ENCODE data around the gene SCAI. TPM values are rescaled to one million over a fixed set of nuclear protein-coding genes. Genes with fewer than 3 reads are reported as not detected.
A peak's percentile ranks its signal among the peaks of the same experiment; 100 is the strongest.
"Not testable (repeated sequence)": the region's sequence is repeated elsewhere in the genome, so short reads cannot be mapped to it uniquely, and the experiment has no call there.

The SCAI gene
- total RNA-seq, 1 donor from 2014 or later = 3.8 TPM

DNA sequence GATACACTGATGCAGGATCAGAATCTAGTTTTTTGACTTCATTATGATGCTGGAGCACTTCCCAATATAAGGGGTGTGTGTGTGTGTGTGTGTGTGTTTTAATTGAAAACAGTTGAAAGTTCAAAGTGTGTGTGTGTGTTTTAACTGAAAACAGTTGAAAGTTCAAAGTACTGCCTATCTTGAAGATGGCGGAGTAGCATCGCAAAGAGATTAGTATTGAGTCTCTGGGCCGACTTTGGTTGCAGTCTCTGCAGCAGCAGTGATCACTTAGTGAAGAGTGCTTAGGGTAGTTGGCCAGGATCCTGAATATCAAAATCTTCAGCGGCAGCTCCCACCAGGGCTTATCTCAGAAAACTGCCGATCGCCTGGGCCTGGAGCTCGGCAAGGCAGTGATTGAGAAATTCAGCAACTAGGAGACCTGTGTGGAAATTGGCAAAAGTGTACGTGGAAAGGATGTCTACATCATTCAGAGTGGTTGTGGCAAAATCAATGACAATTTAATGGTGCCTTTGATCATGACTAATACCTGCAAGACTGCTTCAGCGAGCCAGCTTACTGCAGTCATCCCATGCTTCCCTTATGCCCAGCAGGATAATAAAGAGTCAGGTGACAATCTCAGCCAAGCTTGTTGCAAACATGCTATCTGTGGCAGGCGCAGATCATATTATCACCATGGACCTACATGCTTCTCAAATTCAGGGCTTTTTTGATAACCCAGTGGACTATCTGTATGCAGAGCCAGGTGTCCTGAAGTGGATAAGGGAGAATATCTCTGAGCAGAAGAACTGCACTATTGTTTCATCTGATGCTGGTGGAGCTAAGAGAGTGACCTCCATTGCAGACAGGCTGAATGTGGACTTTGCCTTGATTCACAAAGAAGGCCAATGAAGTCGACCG is 7.3 kb upstream of the SCAI start:
- DNase-seq (ENCODE audit: low read depth in 2 of 2) = no peak

DNA sequence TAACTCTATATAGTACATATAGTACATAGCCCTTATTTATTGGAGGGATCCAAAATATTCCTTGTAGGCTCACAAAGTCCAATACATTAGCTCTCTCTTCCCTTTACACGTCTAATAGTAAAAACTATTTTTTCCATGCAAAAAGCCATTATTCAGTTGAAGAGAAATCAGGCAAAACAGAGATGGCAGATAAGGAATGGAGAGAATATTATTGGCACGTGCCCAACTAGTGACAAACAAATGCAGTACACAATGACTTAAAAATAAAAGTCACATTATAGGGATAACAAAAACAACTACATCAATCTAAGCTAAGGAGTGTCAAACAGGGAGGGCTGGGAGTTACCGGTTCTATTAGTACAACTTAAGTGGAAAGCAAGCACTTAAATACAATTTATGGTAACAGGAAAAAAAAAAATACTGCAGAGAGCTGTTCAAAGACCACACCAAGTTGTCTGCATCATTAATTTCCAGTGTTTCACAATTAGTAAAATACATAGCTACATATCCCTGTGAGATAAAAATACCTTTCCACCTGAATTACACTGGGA is 4.1 kb upstream of the SCAI start:
- DNase-seq (ENCODE audit: low read depth in 2 of 2) = no peak

DNA sequence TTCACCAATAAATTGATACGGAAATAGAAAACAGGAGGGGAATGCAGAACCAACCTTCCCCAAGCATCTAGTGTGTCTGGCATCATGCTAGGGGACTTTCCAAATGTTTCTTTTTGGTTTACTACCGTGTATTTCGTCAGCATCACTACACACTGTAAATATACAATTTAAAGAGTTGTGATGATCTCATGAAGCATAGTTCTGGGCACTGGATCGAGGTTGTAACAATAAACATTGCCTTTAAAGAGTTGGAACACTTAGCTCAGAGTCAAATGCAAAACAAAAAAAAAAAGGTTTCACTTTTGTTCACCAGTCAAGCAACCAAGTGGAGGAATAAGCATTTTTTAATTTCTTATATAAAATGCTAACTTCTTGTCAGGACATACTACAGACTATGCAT is 2.9 kb upstream of the SCAI start:
- DNase-seq (ENCODE audit: low read depth in 2 of 2) = peak; percentile 12 to 37

DNA sequence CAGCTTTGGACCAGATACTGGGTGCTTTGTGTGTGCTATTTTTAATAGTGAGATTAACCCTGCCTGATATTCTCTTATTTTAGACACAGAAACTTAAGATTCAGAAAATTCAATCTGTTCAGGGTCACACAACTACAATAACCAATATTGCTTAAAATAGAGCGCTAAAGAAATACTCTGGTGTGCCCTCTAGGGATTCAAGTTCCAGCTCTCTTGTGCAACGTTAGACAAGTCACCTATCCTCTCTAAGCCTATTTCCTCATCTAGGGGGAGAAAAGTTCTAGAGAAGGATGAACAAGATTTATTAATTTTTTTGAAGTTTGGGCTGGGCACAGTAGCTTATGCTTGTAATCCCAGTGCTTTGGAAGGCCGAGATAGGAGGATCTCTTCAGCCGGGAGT is 2.1 kb upstream of the SCAI start:
- no peak for DNase-seq (ENCODE audit: low read depth in 2 of 2)

DNA sequence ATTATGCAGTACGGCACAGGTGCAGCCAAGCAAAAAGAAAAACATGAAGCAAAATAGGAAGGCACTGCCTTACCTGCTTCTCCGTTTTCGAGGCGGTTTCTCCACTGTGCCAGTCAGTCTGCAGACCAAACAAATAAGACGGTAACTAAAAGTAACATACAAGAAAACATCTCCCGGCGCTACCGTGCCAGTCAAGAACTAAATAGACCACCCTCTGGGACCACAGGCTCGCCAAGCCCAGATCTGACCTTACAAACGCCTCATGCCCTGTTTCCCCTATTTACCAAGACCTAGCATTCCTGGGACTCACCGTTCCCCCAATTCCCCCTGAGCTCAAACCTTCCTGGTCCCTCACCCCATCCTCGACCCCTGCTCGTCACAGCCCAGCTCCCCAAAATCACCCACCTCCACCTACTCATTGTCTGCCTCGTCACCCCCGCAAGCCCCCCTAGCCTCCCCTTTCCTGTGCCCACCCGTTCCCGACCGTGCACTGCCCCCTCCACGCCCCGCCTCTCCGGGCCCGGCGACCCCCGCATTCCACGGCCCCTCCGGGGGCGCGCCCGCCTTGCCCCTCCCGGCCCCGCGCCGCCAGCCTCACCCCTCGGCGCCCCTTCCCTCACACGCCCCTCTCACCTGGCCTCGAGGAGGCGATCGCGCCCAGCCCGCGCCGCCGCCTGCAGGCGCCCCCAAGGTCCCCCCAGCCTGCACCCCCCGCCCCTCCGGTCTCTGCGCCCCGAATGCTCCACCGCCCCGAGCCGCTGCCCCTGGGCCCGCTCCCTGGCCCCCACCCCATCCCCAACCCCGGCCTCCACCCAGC is 560 bp downstream of the SCAI start:
- peak; percentile 5 to 10 for DNase-seq (ENCODE audit: low read depth in 2 of 2)

DNA sequence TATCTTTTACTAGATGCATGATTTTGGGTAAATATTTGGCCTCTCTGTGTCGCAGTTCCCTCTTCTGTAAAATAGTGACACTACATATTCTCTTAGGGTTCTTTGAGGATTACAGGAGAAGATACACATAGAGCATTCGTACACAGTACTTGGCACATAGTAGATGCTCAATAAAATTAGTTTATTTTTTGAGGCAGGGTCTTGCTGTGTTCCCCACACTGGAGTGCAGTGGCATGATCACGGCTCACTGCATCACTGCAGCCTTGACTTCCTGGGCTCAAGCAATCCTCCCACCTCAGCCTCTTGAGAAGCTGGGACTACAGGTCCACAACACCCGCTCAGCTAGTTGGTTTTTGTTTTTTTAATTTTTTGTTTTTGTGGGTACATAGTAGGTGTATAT is 1.6 kb downstream of the SCAI start:
- no peak for DNase-seq (ENCODE audit: low read depth in 2 of 2)

DNA sequence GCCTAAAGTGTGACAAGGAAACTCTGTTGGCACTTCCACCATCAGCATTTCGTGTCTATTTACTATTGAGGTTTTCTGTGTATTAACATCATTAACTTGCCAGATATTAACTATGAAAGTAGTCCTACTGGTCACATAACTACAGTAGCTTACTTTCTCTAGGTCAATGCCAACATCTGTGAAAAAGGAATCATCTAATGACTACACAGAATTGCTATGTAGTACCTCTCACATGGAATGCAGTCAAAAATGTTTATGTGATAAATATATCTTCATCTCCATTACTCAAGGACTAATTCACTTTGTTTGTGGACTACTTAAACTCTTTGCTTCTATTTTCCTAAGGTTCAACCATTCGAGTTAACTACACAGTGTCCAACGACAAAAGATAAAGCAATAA is 2.1 kb downstream of the SCAI start:
- no peak for DNase-seq (ENCODE audit: low read depth in 2 of 2)

DNA sequence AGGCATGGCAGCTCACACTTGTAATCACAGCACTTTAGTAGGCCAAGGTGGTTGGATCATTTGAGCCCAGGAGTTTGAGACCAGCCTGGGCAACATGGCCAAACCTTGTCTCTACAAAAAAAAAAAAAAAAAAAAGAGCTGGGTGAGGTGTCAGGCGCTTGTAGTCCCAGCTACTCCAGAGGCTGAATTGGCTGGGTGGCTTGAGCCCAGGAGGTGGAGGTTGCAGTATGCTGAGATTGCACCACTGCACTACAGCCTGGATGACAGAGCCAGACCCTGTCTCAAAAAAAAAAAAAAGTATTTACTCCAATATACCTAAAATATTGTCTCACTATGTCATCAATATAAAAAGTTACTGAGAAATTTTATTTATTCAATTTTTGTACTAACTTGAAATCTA is 2.8 kb downstream of the SCAI start:
- no peak for DNase-seq (ENCODE audit: low read depth in 2 of 2)

DNA sequence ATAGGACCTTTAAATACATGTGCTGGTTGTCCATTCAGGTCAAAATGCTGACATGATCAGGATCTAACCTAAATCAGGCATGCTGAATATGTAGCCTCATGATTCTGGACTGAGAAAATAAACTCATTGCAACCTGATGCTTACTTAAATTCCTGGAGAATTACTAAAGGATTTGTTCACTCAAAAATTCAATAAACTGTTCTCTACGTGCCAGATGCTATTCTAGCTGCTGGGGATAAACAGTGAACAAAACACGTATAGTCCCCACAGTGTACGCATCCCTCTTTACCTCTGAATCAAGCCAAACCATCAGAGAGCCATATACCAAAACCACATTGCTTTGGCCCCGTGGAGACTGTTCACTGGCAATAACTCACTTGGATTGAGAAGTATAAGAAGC is 6.1 kb downstream of the SCAI start:
- DNase-seq (ENCODE audit: low read depth in 2 of 2) = no peak

DNA sequence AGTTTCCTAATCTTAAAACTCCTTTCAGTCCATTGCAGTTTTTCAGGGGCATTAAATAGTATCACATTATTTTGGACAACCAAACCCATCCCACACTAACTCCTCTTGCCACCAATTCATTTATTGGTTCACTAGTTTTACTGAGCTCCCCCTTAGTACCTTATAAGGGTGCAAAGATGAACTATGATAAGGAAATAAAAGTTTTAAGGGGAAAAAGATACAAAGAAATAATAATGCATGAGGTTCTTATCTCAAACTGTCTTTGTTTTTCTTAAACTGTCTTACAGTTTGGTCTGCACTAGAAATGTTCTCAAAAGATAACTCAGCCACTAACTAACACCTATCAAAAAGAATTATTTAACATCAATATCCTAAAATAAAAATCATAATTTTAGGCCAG is 8.4 kb downstream of the SCAI start:
- DNase-seq (ENCODE audit: low read depth in 2 of 2) = no peak

DNA sequence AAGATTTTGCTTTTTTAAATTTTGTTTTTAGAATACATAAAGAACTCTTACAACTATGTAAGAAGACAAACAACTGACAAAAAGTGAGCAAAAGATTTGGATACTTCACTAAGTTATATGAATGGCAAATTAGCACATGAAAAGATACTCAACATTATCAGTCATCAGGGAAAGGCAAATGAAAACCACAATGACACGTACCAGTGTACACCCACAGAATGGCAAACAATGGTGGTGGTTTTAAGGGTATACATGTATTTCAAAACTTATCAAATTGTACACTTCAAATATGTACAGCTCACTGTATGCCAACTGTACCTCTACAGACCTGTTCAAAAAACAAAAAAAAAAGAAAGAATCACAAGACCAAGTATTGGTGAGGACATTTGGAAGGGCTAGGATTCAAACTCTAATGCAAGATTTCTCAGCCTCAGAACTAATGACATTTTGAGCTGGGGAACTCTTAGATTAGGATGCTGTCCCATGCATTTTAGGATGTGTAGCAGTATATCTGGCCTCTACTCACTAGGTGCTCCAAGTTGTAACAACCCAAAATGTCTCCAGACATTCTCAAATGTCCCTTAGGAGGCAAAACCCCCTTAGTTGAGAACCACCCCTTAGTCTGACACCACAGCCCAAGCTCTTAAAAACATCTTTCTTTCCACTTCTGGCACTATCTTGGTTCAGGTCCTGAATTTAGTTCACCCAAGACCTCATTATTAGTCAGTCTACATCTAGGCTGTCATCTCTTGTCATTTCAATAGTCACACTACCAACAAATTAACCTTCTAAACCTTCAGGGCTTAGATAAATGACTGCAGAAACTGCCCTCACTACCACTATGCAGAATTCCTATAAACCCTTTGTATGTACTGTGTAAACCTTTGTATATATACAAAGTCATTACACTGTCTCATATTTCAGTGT is 9.7 kb downstream of the SCAI start:
- DNase-seq (ENCODE audit: low read depth in 2 of 2) = no peak

DNA sequence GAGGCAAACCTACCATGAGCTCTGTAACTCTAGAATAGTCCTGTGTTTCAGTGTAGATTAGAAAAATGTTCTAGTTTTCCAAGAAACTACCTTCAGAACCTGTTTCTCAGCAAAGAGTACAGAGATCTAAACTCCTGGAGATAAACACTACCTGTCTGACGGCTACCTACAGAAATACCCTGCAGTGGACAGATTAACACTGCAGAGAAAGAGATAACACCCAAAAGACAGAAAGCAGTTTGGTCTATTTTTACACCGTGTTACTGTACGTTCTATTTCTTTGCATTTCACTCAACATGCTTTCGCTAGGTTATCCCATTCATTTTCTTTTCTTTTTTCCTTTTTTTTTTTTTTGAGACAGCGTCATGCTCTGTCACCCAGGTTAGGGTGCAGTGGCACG is 11.6 kb downstream of the SCAI start:
- DNase-seq (ENCODE audit: low read depth in 2 of 2) = no peak

DNA sequence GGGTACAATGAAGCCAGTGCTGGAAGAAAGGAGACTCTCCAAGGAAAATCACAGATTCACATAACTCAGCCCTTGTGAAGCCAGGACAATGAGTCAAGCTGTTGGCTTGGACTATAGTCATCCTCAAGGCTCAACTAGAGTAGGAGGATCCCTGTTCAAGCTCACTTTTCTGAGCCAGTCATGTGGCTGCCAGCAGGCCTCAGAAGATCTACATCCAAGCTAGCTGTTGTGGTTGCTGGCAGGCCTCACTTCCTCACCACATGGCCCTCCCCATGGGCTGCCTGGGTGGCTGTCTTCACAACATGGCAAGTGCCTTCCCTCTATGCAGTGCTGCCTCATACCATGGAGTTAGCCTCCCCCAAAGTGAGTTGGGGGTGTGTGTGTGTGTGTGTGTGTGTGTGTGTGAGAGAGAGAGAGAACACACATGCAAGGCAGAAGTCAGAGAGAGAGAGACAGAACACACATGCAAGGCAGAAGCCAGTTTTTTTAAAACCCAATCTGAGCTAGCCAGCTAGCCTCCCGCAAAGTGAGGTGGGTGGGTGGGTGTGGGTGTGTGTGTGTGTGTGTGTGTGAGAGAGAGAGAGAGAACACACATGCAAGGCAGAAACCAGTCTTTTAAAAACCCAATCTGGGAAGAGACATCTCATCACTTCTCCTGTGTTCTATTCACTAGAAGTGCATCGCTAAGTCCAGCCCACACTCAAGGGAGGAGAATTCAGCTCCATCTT is 17.1 kb downstream of the SCAI start:
- DNase-seq (ENCODE audit: low read depth in 2 of 2) = peak; percentile 5 to 85

DNA sequence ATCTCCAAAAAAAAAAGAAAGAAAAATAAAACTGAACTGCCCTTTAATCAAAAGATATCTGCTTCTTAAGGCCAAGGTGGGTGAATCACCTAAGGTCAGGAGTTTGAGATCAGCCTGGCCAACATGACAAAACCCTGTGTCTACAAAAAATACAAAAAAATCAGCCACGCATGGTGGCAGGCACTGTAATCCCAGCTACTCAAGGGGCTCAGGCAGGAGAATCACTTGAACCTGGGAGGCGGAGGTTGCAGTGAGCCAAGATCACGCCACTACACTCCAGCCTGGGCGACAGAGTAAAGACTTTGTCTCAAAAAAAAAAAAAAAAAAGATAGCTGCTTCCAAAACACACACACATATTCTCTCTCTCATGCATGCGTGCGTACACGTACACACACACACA is 17.8 kb downstream of the SCAI start:
- no peak for DNase-seq (ENCODE audit: low read depth in 2 of 2)

DNA sequence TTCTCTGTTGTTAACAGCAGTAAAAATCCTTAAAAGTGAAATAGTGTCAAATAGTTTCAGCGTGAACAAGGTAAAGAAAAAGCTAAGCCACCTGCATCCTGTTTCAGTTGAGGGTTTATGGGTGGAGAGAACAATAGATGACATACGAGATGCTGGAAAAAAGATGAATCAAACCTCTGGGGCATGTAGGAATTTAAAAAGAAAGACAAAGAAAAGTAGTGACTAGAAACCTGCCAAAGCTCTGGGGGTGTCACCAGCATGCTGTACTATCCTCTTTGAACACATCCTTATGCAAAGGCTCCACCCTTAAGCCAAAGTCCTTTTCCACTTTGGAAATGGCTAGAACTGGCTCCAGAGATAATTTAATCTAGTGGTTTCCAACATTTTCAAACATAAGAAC is 22.2 kb downstream of the SCAI start:
- peak; percentile 49 to 61 for DNase-seq (ENCODE audit: low read depth in 2 of 2)

DNA sequence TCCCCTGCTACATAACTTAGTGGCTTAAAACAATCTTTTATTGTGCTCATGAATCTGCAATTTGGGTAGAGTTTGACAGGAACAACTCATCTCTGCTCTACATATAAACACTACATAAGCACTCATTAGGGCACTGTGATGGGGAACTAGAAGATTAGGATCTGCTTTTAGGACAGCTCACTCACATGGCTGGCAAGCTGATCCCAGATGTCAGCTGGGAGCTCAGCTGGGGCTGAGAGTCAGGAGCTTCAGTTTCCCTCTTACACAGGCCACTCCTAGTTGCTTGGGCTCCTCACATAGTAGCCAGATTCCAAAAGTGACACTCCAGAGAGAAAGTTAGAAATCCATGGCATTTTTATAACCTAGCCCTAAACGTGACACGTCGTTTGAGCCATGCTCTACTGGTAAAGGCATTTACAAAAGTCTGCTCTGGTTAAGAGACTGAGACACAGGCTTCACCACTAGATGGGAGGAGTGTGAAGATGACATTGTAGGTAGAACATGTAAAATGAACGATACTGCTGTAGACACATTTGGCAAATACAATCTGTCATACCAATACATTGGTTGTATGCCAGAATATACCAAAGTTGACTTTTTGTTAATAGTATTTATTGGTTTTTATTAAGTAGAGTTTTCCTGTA is 23.6 kb downstream of the SCAI start:
- DNase-seq (ENCODE audit: low read depth in 2 of 2) = no peak

DNA sequence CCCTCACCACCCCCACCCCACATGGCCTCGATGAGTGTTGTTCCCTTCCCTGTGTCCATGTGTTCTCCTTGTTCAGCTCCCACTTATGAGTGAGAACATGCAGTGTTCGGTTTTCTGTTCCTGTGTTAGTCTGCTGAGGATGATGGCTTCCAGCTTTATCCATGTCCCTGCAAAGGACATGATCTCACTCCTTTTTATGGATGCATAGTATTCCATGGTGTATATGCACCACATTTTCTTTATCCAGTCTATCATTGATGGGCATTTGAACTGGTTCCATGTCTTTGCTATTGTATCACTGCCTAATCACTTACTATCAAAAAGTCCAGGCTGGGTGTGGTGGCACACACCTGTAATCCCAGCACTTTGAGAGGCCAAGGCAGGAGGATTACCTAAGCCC is 24.6 kb downstream of the SCAI start:
- not testable (repeated sequence) for DNase-seq (ENCODE audit: low read depth in 2 of 2)

DNA sequence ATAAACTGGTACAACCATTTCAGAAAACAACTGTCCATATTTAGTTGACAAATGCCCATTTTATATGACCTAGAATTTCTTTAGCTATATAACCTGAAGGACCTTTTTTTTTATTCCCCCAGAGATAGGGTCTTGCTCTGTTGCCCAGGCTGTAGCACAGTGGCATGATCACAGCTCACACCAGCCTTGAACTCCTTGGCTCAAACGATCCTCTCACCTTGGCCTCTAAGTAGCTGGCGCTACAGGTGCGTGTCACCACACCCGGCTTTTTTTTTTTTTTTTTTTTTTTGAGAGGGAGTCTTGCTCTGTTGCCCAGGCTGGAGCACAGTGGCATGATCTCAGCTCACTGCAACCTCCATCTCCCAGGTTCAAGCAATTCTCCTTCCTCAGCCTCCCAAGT is 28.8 kb downstream of the SCAI start:
- not testable (repeated sequence) for DNase-seq (ENCODE audit: low read depth in 2 of 2)

DNA sequence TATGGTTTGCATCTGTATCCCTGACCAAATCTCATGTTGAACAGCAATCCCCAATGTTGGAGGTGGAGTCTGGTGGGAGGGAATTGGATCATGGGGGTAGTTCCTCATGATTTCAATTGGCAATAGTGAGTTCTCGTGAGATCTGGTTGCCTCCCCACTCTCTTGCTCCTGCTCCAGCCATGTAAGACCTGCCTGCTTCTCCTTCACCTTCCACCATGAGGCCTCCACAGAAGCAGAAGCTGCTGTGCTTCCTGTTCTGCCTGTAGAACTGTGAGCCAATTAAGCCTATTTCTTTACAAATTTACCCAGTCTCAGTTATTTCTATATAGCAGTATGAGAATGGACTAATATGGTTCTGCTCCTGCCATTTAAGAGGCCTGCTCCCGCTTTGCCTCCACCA is 32.9 kb downstream of the SCAI start:
- DNase-seq (ENCODE audit: low read depth in 2 of 2) = no peak

DNA sequence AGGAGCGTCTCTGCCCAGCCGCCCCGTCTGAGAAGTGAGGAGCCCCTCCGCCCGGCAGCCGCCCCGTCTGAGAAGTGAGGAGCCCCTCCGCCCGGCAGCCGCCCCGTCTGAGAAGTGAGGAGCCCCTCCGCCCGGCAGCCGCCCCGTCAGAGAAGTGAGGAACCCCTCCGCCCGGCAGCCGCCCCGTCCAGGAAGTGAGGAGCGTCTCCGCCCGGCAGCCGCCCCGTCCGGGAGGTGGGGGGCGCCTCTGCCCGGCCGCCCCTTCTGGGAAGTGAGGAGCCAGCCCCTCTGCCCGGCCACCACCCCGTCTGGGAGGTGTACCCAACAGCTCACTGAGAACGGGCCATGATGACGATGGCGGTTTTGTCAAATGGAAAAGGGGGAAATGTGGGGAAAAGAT is 34.8 kb downstream of the SCAI start:
- DNase-seq (ENCODE audit: low read depth in 2 of 2) = not testable (repeated sequence)

All from lung microvascular endothelial cell (primary cell).